Panc1 (cell line): Measurements from ENCODE around the gene QSOX1.

Experiments
- CTCF ChIP-seq: fragments of 450-650 bp; IDR thresholded peaks from 2 replicates; pipeline ENCODE4 v1.5.1; 2017; ENCODE audit warnings: mild to moderate bottlenecking
- POLR2AphosphoS5 ChIP-seq: IDR thresholded peaks from 2 replicates; pipeline ENCODE4 v1.6.1; 2012; ENCODE audit warnings: mild to moderate bottlenecking, low read depth, low read length, moderate library complexity
- SIN3A ChIP-seq: IDR thresholded peaks from 2 replicates; pipeline ENCODE4 v1.6.1; 2012; ENCODE audit warnings: low read depth, mild to moderate bottlenecking, low read length, moderate library complexity, borderline replicate concordance; ENCODE audit not compliant: insufficient read depth
- TCF7L2 ChIP-seq: IDR thresholded peaks from 2 replicates; pipeline ENCODE4 v1.6.1; 2011; ENCODE audit warnings: mild to moderate bottlenecking, low read depth, low read length, inconsistent platforms
- TF ChIP-seq, protein P1 (sequence below), 2 experiments: IDR thresholded peaks; 2 replicates each; pipeline ENCODE4 v1.6.1; 2011 to 2012; ENCODE audit warnings: low read depth in 2 of 2, control low read depth in 1 of 2, low read length in 1 of 2, mild to moderate bottlenecking in 1 of 2, moderate library complexity in 1 of 2; ENCODE audit not compliant: insufficient read depth in 1 of 2

DNA sequence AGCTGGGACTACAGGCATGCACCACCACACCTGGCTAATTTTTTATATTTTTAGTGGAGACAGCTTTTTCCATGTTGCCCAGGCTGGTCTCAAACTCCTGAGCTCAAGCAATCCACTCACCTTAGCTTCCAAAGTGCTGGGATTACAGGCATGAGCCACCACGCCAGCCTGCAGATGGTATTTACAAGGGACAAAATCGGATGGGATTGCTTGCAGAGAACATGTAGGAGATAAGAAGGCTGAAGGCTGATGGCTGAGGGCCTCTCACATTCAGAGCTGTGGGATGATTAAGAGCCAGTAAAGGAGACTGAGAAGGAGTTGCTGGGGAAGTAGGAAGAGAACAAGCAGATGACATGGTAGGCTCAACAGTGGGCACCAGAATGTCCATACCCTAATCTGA is 24.0 kb upstream of the QSOX1 start:
- TF ChIP-seq CTCF = no peak
- no peak for TF ChIP-seq POLR2AphosphoS5
- TF ChIP-seq SIN3A = no peak
- TF ChIP-seq, protein P1, sequence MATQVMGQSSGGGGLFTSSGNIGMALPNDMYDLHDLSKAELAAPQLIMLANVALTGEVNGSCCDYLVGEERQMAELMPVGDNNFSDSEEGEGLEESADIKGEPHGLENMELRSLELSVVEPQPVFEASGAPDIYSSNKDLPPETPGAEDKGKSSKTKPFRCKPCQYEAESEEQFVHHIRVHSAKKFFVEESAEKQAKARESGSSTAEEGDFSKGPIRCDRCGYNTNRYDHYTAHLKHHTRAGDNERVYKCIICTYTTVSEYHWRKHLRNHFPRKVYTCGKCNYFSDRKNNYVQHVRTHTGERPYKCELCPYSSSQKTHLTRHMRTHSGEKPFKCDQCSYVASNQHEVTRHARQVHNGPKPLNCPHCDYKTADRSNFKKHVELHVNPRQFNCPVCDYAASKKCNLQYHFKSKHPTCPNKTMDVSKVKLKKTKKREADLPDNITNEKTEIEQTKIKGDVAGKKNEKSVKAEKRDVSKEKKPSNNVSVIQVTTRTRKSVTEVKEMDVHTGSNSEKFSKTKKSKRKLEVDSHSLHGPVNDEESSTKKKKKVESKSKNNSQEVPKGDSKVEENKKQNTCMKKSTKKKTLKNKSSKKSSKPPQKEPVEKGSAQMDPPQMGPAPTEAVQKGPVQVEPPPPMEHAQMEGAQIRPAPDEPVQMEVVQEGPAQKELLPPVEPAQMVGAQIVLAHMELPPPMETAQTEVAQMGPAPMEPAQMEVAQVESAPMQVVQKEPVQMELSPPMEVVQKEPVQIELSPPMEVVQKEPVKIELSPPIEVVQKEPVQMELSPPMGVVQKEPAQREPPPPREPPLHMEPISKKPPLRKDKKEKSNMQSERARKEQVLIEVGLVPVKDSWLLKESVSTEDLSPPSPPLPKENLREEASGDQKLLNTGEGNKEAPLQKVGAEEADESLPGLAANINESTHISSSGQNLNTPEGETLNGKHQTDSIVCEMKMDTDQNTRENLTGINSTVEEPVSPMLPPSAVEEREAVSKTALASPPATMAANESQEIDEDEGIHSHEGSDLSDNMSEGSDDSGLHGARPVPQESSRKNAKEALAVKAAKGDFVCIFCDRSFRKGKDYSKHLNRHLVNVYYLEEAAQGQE (IDR thresholded peaks at IDR 0.05; ENCODE audit: insufficient read depth in 1 of 2, low read depth in 2 of 2, low read length in 1 of 2) = no peak
- no peak for TF ChIP-seq TCF7L2
